Coronary artery (tissue), 2 donors: ENCODE data around the gene PI4K2A.

Experiments used
- DNase-seq: peaks from one replicate; pipeline ENCODE4 v3.0.0-alpha.2; 2017; ENCODE audit warnings: low spot score
- H3K27ac ChIP-seq, 2 donors: fragments of 200-600 bp; sonication (generic); one replicate each; pipeline ENCODE4 v1.5.1; 2016 to 2019
- H3K4me3 ChIP-seq: fragments of 200-600 bp; sonication (generic); 2 replicates; pipeline ENCODE4 v1.5.1; 2016; ENCODE audit warnings: mild to moderate bottlenecking, moderate library complexity
- TF ChIP-seq, protein P1 (sequence below): fragments of 200-600 bp; sonication (generic); IDR thresholded peaks from one replicate; pipeline ENCODE4 v1.5.1; 2019; ENCODE audit warnings: antibody characterized with exemption

Gene PI4K2A

GRCh38 chr10:97659589-97659988, 19.1 kb downstream of the PI4K2A start:
- TF ChIP-seq, protein P1, sequence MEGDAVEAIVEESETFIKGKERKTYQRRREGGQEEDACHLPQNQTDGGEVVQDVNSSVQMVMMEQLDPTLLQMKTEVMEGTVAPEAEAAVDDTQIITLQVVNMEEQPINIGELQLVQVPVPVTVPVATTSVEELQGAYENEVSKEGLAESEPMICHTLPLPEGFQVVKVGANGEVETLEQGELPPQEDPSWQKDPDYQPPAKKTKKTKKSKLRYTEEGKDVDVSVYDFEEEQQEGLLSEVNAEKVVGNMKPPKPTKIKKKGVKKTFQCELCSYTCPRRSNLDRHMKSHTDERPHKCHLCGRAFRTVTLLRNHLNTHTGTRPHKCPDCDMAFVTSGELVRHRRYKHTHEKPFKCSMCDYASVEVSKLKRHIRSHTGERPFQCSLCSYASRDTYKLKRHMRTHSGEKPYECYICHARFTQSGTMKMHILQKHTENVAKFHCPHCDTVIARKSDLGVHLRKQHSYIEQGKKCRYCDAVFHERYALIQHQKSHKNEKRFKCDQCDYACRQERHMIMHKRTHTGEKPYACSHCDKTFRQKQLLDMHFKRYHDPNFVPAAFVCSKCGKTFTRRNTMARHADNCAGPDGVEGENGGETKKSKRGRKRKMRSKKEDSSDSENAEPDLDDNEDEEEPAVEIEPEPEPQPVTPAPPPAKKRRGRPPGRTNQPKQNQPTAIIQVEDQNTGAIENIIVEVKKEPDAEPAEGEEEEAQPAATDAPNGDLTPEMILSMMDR: no peak

DNA sequence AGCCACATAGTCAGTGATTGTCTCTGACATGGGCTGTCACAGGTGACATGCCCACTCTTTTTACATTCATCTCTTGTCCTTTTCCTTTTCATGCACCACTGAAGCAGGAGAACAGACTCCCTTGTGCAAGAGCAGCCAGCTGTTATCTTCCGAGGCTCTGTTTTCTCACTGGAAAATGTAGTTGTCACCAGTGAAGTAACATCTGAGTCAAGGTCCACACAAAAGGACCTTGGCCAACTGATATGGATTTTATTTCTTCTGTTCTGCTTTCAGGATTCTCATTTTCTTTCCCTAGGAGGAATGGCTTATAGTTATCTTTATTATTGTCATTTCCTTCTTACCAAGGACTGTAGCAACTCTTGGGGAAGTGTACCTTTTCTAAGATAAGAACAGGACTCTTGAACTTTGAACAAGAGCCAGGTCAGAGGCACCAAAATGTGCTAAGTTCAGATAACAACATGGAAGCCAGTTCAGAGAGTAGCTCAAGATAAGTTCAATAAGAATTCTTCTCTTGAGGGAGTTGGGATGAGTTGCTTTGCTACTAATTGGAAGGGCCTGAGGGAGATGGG, 23.9 kb downstream of the PI4K2A start:
- no peak overlapping the region for H3K4me3 ChIP-seq
- H3K27ac ChIP-seq: no peak overlapping the region
- TF ChIP-seq, protein P1: no peak
- DNase-seq: no peak

More at GRCh38 chr10:97659589-97659988, 19.1 kb downstream of the PI4K2A start:
- no peak for DNase-seq
- no peak overlapping the region for H3K4me3 ChIP-seq
- no peak overlapping the region for H3K27ac ChIP-seq

DNA sequence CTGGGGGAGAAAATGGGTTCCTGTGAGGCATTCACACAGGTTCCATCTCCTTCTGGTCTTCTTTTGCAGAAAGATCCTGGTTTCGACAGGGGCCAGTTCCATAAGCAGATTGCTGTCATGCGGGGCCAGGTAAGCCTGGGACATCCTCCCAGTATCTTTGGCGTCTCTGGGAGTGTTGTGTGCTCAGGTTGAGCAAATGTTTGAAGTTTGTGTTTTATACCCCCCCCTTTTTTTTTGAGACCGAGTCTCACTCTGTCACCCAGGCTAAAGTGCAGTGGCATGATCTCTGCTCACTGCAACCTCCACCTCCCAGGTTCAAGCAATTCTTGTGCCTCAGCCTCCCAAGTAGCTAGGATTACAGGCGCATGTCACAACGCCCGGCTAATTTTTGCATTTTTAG, 26.5 kb downstream of the PI4K2A start:
- no peak for DNase-seq
- Histone ChIP-seq H3K27ac (no peak overlapping the region), H3K4me3 (no peak overlapping the region)
- TF ChIP-seq, protein P1: no peak

GRCh38 chr10:97667463-97667862, 27.0 kb downstream of the PI4K2A start:
- Histone ChIP-seq H3K4me3 (no peak overlapping the region), H3K27ac (no peak overlapping the region)
- TF ChIP-seq, protein P1: no peak
- DNase-seq: no peak

GRCh38 chr10:97669571-97669970, 29.1 kb downstream of the PI4K2A start:
- H3K4me3 ChIP-seq: no peak overlapping the region
- TF ChIP-seq, protein P1: no peak
- H3K27ac ChIP-seq: no peak overlapping the region
- DNase-seq: no peak

DNA sequence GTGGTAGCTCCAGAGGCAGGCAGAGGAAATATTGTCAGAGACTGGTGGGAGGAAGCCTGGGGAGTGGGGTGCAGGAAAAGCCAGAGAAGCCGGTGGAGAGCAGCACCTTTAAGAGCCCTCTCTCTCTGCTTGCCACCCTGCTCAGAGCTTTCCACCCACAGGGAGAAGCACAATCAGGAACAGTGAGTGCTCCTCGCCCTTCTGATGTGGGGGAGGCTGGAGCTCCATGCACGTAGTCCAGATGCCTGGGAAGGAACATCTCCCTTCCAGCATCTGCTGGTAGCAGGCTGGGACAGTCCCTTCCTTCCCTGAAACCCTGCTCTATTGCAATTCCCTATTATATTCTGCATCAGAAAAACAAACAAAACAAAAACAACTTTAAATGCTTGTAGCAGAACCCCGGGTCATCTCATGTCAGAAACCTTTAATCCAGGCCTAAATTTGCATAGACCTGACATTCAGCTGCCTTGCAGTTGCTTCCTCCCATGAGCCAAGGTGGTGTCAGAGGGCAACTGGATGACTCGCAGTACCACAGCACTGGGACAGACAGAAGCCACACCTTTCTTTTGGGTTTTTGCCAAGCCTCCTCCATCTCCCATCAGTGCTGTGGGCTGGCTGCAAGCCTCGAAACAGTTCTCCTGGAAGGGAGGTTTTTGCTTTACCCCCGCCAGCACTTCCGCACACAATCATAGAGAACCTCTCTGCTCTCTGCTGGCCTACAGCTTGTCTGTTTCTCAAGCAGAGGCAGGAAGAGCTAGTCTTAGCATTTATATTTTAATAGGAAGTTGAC, 33.5 kb downstream of the PI4K2A start:
- TF ChIP-seq, protein P1: no peak
- no peak for DNase-seq
- H3K27ac ChIP-seq: no peak overlapping the region
- H3K4me3 ChIP-seq: no peak overlapping the region

- DNase-seq: no peak
- H3K27ac ChIP-seq: no peak overlapping the region
- H3K4me3 ChIP-seq: no peak overlapping the region
- TF ChIP-seq, protein P1: no peak
These were observed 34.8 kb downstream of the PI4K2A start for GRCh38 chr10:97675222-97675621.
